Left hindlimb (tissue), 1 donor: ENCODE results near the gene ABHD10.

Experiments
- DNase-seq: peaks from one replicate; pipeline ENCODE4 v3.0.0-alpha.2; 2018

Gene ABHD10

DNA sequence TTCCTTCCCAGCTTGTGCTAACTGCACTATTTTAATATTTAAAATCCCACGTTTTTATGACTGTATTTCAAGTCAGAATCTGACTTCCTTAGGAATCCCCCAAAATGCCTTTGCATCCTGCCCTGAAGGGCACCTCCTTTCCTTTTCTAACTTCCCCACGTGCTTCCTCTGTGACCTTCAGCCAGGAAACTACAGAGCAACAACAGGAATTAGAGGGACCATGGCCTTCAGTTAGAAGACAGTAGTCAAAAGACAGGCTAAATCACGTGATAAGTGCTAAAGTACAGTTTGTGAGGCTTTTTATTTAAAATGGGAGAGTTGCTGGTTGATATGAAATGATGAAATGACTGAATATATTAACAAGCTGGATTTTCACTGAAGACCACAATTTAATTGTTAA lies 11.8 kb upstream of the ABHD10 start:
- DNase-seq: no peak

DNA sequence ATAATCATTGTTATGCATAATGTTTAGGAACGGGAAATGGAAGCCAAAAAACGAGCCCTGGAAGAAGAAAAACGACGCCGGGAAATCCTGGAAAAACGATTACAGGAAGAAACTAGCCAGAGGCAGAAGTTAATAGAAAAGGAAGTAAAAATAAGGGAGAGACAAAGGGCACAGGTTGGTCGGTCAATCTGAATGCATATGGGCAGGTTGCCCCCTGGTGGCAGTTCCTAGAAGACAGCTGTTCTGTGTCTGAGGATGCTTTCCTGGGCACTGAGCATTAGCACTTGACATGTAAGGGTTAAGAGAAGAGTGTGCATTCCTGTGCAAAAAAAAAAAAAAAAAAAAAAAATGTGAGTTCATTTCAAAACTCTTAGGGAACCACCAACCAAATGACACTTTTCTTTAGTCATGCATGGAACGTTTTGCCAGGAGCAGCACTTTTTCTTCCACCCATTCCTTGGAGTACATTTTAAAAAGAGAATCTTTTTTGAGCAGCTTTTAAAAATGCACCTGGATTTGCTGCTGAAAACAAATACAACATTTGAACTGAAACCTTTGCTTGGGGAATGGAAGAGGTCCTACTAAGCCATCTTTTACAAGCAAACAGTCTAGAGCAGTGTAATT lies 11.1 kb upstream of the ABHD10 start:
- peak; percentile 73 for DNase-seq

DNA sequence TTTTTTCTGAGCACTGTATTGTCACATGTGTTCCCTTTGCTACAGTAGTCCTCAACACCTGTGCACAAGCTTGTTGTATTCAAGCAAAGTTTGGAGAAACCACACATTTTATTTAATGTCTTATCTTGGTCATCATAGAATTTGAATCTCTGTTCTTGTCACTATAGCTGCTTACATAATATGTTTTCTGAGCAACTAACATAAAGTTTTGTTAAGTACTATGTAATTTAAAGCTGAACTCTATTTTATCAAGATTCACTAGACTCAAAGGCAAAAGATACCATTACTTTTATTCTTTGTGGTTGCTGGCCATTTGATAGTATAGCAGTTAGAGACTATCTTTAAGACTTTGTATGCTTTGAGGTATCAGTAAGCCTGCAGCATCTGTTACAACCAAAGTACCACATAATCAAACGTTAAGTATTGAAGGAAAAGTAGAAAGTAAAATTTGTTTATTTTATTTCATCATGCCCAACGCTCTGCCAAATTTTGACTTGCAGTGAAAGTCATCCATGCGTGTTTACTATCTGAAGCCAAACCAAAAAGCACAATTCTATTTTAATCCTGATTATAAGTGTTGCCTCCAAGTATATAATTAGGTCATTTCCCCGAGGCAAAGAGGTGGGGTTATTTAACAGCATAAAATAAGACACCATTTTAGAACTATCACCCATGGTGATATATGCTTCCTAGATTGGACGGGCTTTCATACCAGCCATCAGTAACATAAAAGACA lies 10.3 kb upstream of the ABHD10 start:
- no peak for DNase-seq

DNA sequence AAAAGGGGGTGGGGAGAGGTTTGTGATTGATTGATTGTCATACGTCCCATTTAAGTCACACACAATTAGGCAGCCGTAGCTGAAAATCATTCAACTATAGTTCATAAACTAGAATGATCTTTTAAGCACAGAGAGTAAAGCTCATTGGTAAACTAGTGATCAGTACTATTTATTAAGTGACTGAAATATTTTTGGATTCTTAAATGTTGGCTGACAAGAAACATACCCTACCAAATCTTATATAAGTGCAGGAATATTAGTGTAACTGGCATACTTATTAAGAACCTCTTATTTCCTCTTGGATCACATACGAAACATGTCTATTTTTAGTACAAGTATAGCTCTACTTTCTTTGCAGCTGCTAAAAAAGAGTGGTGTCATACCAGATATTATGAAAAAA lies 8.4 kb upstream of the ABHD10 start:
- no peak for DNase-seq

DNA sequence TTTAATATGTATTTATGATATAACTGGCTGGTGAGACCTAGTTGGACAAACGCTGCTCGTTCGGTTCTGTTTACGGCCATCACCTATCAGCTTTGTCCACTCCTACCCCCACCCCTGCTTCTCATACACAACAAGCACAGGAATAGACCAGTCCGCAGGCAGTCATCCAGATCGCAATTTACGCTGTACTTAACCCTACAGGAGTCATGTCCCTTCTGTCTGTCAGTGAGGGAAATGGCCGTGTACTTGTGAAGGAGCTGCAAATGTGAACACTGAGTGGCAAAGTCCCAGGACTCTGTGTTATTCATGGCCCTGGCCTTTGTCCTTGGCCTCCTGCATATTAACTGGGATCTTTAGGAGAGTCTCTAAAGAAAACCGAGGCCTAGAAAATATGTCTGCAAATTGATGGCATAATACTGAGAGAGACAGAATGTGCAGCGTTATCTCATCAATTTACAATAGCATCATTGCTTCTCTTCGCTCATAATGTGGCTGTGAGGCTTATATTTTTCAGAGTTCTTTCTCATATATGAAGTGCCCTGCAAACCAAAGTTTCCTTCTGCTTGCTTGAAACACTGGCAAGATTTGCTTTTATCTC lies 7.2 kb upstream of the ABHD10 start:
- DNase-seq: no peak

DNA sequence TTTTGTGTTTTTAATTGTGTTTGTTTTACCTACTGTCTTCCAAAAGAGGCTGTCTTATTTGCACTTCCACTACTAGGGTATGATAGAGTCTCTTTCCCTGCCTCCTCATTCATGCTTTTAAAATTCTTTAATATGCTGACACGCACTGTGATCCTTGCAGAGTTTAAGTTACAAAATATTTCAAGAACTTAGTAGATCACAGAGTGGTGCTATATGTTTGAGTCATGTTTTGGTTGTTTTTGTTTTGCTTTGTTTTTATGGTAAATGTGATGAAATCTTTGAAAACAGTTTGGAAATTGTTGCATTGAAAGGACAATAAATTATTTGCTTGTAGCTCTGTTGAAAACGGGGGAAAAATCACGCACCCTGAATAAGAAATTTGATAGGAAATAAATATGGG lies 5.9 kb upstream of the ABHD10 start:
- DNase-seq: no peak

DNA sequence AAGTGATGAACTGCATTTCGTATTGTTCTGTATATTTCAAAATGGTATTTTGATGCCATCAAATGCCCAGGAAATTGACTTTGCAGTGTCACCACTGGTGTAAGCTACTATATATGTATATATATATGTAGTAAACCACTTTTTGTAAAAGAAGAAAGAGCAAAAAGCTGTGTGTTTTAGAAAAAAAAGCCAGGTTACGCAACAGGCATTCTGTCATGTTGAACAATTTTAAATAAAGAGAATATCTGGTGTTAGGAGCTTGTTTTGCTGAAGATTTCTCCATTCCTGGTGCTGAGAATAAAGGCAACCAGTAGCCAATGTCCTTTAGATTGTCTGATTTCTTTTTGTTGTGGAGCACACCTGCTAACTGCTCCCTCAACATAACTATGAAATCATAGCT lies 3.7 kb upstream of the ABHD10 start:
- DNase-seq: no peak

DNA sequence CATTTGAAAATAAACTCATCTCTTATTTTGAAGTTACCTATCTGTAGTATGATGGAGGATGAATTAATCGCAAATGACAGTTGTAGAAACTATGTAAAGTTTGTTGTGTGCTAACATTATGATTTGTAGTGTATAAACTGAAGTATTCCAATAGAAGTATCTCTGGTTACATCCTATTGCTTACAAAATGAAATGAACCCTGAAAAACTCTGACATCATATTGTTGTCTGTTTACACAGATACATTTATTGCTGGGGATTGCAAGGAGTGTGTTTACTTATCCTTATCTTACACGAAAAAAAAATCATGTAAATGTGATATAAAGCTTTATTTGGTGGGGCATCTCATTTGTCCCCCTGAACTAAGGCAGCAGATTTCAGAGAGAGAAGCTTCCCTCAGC lies 2.6 kb upstream of the ABHD10 start:
- DNase-seq: no peak

DNA sequence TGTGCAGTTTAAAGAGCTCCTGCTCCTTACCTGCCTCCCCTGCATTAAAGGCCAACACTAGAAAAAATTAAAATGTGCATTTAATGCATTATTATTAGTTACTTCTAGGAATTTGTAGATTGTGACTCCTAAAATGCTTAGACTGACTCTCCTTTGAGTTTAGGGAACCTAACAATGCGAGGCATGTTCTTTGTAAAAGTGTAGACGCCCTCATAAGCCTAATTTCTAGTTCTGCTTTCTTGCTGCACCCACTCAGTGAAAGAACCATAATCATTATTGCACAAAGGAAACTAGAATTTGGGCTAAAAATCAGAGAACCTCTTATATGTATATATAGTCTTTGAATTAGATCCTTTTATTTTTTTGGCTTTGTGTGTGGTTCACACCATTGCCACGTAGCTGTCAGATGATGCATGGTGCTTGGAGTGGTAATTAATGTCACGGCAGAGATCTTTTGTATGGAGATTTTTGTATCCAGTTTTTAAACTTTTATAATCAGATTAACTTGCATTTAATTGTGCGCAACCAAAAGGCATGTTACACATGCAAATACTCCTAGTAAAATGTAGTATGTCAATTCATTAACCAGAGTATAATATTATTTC lies 710 bp downstream of the ABHD10 start:
- DNase-seq: no peak

DNA sequence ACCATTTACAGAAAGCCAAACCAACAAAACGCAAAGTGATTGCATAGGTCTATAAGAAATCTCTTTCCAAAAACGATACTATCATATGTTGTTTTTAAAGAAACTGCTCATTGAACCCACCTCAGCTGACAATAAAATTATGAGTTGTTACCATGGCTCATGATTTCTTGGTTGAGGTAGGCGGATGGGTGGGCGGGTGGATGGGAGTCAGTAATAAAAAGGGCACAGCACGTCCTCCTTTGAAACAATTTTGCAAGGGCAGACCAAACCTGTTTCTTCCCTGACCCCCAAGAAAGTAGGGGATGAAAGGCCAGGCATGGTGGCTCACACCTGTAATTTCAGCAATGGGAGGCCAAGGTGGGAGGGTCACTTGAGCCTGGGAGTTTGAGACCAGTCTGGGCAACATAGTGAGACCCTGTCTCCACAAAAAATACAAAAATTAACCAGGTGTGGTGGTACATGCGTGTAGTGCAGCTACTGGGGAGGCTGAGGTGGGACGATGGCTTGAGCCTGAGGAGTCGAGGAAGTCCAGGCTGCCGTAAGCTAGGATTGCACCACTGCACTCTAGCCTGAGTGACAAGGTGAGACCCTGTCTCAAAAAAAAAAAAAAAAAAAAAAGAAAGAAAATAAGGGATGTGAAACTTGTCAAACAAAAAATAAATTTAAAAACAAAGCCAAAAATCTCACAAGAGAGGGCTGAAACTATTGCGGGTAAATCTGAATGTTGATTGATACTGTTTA lies 2.1 kb downstream of the ABHD10 start:
- no peak for DNase-seq

DNA sequence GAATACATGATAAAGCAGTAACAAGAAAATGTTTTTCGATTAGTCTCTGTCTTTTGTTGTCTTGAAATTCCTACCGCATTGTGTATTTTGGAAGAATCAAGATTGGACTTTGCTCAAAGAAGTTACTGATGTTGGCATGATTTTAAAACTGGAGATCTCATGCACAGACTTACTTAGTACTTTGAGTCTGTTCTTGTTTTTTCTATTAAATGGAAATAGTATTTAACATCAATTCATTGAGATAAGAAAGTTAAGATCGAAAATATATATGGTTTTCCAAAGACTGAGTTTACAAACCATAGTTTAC lies 2.6 kb downstream of the ABHD10 start:
- no peak for DNase-seq

DNA sequence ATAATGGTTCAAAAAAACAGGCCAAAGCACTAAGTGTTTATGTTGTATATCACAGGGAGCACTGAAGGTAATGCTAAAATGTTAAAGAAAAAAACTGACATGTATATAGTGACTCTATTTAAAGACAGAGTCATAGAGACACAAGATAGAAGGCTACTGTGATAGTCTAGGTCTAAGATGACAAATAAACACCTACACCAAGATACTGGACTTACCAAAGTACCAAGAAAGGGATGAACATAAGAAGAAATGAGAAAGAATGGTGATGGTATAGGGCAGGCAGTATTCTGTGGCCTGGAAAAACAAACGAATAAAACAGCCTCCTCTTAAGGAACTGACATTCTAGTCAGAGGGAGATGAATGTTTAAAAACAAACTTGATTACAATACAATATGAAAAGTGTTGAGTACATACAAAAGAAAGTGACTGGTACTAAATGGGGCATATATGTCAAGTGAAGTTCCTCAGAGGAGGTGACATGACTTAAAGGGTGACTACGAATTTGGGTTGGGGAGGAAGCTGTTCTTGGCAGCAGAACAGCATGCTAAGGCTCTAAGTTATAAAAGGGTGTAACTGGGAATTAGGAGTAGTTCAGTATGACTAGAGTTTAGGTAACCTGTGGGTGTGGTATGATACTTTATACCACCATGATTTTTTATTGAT lies 5.9 kb downstream of the ABHD10 start:
- no peak for DNase-seq

DNA sequence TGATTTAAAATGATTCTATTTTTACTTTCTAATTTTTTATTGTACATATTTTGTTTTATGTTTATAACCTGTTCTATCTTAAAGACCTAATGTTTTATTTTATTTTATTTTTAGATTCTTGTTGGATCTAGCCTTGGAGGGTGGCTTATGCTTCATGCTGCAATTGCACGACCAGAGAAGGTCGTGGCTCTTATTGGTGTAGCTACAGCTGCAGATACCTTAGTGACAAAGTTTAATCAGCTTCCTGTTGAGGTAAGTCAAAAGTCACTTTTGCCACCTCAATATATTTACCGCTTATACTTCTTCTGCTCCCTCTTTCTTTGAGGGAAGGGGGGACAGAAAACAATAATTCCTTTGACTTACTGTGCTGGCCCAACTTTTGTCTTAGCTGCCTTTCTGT lies 8.0 kb downstream of the ABHD10 start:
- no peak for DNase-seq

DNA sequence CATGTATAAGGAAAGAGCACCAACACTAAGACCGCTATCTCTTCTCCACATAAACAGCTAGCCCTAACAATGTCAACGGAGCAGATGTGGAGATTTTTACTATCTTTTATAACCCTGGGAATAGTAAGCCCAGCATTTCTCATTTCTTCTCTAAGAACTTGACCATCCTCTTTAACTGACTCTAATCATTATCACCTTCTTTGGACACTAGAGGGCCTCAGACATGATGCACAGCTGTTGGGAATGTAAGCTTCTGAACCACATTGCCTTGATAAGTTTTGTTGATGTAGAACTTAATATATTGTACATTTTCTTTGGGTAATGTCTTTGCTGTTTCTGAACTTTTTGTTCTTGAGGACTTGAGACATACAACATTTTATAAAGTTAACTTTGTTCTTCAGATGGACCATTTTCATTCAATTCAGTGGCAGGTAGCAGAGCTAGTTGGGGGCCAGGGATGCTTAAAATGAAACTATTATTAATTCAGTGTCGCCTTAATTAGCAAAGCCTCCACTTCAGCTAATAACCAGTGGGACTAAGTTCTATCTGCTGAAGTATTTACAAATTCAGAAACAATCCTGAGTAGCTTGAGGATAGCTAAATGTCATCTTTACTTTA lies 10.3 kb downstream of the ABHD10 start:
- DNase-seq: no peak

DNA sequence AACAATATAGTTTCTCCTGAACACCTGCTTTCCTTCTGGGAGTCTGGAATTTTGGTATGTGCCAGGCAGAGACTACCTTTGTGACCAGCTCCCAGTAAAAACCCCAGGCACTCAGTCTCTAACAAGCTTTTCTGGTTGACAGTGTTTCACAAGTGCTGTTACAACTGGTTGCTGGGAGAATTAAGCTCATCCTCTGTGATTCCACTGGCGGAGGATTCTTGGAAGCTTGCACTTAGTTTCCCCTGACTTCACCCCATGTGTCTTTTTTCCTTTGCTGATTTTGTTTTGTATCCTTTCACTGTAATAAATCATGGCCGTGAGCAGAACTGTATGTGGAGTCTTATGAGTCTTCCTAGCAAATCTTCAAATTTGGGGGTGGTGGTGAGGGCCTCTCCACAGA lies 14.2 kb downstream of the ABHD10 start:
- DNase-seq: no peak

DNA sequence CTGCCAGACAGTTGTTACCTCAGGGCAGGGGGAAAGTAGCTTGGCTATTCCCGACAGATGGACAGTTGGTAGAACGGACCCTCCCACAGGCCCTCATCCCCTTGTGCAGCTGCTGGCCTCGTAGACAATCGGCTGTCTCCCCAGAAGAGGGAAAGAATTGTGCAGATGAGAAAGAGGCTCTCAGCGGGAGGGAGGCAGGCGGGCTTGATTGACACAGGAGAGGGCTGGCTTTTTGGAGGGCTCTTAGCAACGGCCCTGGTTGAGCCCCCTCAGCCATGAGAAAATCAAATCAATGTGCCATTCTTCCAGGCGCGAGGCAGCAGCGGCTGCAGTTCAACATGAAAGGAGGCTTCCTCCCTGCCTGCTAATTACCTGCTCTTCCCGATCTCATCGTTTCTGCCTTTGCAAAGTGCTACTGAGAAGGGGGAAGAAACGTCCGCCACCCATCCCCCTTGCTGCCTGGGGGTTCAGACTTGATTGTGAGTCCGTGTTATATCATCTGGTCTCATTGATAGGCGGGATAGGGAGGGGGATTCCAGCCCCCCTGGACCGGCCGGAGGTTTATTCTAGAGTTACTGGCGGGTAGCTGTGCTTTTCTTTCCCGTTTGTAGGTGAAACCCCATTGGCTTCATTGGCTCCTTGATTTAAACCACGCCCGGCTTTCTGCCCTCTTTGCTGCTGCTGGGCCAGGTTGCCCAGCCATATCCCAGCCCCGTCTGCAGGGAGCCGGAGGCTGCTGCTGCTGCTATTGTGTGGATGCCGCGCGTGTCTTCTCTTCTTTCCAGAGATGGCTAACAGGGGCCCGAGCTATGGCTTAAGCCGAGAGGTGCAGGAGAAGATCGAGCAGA lies 20.0 kb downstream of the ABHD10 start, which contains the start of gene TAGLN3:
Gene TAGLN3 (plus strand): TSS at position 287 of the 848 bp plus-strand sequence. CDS start 501 bp downstream, at position 788.
- DNase-seq: peak; percentile 48

DNA sequence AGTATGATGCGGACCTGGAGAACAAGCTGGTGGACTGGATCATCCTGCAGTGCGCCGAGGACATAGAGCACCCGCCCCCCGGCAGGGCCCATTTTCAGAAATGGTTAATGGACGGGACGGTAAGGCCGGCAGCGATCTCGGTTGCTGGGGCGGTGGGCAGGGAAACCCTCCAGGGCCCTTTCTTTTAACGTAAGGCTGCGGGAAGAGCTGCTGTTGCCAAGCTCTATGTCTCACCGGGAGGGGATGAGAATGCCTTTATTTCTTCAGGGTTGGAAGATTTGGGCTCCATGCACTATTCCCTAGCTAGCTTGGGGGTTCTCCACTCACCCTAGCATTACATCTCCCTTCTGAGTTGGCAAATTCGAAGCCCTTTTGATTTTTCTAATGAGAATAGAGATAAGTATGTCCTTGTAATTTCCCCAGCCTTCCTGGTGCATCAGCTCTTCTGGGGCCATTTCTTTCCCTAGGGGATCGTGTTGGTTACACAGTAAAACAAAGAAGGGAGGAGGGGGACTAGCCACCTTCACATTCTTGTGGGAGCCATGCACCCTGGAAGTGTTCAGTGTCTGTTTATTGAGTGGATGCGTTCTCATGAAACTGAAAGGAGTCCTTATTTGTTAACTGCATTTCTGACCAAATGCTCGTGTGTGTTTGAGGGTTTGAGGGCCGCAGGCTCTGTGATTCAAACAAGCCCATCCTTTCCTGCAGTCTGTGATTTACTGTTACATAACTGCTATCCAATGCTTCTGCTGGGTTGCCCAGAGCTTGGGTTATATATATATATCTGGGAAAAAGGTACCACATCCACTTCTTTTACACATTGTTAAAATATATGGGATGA lies 20.9 kb downstream of the ABHD10 start:
- no peak for DNase-seq

DNA sequence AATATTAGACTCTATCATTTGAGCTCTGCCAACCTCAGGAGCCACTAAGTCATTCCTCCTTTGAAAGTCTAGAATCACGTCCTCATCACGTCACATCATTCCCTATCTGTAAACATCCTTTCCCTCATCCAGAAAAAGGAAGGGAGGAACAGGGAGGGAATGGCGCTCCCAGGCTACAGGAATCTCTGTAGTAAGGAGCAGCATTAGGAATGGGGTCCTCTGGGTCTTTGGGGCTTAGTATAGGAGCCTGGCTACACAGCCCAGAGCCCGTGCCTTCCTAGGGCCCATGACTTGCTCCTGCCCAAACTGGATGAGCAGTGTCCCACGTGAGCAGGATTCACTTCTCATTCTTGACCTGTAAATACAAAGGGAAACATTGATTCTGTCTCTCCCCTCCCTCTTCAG lies 21.5 kb downstream of the ABHD10 start:
- no peak for DNase-seq

DNA sequence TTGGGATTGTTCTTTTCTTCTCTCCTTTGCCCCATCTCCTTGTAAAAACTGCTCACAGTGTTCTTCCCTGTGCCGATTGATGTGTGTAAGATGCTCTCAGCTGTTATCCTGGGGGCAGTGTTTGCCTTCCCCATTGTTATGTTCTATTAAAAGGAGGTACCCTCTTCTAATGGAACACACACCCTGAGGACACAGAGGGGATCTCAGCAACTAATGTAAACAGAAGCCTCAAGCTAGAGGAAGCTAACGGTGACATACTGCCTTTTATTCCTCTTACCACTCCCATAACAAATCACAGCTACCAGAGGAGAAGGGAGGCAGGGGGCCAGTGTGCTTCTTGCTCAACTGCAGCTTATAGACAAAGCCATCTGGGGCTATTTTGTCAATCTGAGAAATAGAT lies 22.1 kb downstream of the ABHD10 start:
- no peak for DNase-seq

DNA sequence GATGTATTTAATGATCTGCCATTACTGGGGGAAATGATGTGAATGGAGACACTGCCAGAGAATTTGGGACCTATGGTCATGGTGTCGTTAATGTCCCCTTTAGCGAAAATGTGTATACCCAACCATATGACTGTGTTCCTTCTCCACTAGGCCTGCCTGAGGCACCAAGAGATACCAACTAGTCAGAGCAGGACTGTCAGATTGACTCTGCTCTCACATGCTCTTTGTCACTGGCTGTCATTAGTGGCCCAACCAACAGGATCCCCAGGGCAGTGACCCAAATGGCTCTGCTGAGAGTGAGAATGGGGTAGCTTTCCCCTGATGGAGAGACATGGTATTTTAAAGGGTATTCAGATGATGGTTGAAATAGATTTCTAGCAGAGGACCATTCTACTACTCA lies 22.7 kb downstream of the ABHD10 start:
- no peak for DNase-seq
